KBM-7 (cell line): ENCODE data around the gene PPCDC.
"Not testable (repeated sequence)": the region's sequence is repeated elsewhere in the genome, so short reads cannot be mapped to it uniquely, and the experiment has no call there.

Source experiments
- DNase-seq: peaks from one replicate; pipeline ENCODE4 v3.0.0-alpha.2; 2015
- in situ Hi-C: fragments of 300-500 bp; cut with MboI; formaldehyde crosslinking; loops from 2 replicates; pipeline ENCODE4 v1.14.3; 2020; ENCODE audit warnings: low sequenced_read_pairs, low pct_unique_long_range_greater_than_20kb, mixed read lengths

The PPCDC gene

DNA sequence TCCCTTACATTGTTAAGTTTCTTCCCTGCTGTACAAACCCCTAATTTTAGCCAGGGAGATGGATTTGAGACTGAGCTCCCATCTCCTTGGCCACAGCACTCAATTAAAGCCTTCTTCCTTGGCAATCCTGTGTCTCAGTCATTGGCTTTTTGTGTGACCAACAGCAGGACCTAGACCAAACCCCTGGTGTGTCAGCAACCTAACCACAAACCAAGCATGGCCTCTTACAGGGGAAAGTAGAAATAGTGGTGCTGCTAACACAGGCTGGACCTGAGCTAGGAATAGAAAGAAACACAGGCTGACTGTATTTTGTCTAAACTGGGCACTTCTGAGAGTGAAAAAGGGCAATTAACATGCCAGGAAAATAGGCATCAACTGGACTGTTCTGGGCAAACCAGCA, 37.9 kb downstream of the PPCDC start:
- in situ Hi-C loops, result no loop called here
- DNase-seq, result peak; percentile 81

DNA sequence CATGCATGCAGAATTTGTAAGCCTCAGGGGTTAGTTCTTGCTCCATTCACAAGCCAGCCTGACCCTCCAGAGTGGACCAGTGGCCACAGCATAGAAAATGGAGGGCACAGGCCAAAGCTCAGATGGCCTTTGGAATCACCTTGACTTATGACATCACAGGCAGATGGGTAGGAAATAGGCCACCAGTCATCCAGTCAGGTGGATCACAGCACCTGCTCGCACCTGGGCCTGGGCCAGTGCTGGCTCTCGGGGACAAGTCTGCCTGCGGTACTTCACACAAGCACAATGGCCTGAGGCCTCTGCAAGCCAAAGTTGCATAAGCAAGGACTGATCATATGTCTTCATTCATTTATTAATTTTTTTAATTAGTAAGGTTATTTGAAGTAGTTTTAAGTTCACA, 39.3 kb downstream of the PPCDC start:
- in situ Hi-C loops, result no loop called here
- DNase-seq, result no peak

DNA sequence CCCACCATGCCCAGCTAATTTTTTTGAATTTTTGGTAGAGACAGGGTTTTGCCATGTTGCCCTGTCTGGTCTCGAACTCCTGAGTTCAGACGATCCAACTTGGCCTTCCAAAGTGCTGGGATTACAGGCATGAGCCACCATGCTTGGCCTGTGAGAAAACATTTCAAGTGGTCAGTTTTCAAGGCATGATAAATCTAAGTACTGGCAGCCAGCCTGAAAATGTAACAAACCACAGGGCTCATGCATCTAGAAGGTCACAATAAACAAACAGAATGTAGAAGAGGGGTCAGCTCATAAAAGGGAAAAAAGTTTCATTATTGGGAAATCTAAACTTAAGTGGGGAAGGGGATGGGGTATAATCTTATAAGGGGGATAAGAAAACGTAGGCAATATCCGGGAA, 39.9 kb downstream of the PPCDC start:
- DNase-seq, result no peak
- in situ Hi-C loops, result no loop called here

DNA sequence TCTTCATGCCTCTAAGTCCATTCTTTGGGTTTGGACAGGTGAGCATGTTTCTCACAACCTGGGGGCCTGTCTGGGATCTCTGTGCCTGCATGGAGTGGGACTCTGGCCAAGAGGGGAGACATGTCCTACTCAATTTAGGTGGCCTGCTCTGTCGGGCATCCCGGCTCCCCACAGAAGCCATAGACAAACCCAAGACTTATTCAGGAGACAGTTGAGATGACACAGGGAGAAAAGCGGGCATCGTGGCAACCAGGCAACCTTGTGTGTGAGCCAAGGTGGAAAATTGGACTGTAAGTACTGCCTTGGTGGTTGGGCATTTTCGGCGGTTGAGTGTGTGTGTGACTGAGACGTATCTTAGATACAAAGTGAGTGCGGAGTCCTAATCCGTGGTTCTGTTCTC, 40.5 kb downstream of the PPCDC start:
- in situ Hi-C loops, result no loop called here
- DNase-seq, result no peak

DNA sequence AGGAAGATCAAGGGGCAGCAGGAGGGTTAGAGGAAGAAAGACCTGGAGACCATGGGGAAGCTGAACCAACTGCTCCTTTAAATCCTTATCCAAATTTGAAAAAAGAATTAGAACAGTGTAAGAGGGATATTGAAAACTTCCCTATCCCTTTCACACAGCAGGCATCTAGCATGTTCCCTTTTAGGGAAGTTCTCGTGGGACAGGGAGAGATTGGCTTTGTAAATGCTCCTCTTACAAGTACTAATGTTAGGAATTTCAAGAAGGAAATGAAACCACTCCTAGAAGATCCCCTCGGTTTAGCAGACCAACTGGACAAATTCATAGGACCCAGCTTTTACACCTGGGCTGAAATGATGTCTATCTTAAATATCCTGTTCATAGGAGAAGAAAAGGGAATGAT, 41.5 kb downstream of the PPCDC start:
- in situ Hi-C loops, result no loop called here
- no peak for DNase-seq

DNA sequence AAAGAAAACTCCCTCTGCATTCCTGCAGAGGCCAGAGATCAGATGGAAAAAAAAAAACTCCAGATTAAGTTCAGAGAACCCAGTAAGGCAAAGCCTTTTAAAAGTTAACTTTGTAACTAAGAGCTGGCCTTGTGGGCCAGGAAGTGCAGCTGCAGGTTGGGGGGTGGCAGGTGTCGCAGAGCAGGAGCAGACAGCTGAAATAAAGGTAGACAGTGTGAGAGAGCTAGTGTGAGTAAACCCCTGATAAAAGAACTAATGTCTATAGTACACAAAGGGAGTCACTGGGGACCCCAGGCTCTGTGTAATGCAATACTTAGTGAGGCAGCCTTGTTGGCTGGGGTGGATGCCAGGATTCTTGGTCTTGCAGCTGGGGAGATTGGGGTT, 42.1 kb downstream of the PPCDC start:
- no peak for DNase-seq
- in situ Hi-C loops, result no loop called here

DNA sequence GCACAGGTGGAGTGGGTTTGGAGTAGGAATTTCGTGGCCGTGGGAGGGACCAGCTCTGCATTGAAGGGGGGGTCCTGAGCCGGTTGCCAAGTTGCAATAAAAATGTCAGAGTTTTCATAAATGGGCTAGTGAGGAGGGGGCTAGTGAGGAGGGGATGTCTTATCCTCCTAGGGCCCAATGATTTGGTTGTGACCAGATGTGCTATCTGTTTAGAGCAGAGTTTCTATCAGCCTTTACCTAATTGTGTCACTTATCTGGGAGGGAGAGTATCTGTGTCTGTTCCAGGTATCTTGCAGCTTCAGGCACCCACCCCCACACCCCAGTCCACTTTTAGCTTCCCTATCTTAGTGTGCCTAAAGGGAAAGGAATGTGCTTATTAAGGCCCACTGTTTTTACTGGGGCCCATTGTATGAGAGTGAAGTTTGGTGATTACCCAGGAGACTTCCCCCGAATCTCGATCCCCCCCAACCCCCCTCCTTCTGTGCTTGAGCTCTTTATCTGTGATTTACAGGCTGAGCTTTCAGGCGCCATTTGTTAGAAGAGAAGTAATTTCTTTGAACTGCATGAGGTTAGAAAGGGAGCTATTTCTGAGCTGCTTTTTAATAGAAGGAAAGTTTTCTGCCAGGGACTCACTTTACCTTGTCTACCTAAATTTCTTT, 42.6 kb downstream of the PPCDC start:
- DNase-seq, result peak; percentile 63
- in situ Hi-C loops, result no loop called here

DNA sequence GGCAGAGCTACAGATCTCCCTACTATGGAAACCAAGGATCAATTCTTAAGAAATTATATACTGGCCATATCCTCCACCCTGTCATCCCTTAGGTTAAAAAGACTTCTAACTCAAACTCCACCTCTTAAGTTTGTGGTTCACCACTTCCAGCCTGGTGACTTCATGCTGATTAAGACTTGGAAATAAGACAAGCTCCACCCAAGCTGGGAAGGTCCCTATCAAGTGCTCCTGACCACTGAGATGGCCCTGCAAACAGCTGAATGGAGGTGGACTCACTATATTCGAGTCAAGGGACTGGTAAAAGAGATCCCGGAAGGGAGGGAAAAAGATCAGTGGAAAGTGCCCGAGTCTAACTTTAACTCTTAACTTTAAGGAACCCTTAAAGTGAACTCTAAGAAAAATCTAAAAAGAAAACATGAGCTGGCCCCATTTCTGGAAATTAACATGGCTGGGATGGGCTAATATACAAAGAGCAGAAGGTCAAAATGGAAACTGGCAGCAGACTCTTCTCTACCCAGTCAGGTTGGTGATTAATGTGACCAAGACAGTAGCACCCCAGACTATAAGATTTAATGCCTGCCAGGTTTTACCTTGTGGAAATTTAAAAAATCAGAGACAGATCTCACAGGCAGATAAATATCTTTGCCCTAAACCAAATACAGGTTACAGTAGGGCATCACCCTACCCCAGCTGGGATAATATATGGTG, 43.9 kb downstream of the PPCDC start:
- in situ Hi-C loops, result no loop called here
- DNase-seq, result peak; percentile 71

DNA sequence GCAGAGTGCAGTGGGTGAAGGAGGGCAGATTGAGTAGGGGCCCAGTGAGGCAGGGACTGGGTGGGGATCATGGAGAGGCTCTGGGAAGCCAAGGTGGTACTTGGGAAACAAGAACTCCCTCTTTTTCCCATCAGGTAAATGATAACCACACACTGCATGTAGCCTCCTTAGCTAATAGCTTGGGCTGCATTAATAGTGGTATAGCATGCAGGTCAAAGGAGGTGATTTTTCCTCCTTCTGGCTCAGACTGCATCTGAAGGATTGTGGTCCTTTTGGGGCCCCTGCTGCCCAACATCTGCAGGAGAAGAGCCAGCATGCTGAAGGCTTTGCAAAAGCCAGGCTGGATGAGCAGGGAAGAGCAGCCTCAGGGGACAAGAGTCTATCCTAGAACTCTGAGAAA, 45.4 kb downstream of the PPCDC start:
- DNase-seq, result no peak
- in situ Hi-C loops, result no loop called here

DNA sequence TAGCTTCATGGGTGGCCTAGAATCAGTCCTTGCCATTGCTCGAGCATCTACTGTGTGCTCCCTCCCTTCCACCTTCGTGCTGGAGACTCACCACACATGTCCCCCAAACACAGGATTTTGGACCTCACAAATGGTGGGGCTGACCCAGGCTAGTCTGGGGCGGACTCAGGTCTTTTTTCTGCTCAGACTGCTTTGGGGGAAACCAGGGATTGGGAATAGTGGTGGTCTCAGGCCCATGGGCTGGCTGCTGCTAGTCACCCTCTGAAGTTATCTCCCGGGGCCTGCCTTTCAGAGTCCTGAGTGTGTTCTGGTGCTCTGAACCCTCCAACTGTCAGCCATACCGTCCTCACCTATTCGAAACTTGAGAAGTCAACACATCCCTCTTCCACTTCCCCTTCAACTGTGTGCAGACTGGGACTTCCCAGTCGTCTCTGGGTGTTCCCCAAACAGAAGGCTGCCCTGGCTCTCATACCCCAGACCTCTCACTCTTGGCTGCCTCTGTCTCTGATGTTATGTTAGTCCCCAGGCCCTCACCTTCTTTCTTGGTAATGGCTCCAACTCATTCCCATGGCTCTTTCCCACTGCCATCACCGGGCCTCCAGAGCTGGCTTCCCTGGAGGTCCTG, 46.0 kb downstream of the PPCDC start:
- peak; percentile 65 for DNase-seq
- in situ Hi-C loops, result no loop called here

DNA sequence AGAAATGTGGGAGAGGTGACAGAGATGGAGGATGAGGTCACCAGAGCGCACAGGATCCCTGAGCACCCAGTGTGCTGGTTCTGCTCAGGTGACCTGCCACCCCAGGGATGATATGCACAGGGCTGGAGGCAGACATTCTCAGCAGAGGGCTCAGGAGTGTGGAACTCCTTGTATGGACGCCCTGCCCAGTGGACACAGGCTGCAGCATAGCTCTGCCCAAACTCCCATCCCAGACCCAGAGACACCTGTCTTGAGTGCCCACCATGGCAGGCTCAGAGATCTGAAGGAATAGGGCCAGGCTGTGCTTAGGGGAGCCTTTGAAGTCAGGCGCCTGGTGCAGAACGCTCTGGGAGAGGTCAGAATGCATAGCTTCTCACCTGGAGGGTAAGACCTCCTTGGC, 47.3 kb downstream of the PPCDC start:
- in situ Hi-C loops, result no loop called here

DNA sequence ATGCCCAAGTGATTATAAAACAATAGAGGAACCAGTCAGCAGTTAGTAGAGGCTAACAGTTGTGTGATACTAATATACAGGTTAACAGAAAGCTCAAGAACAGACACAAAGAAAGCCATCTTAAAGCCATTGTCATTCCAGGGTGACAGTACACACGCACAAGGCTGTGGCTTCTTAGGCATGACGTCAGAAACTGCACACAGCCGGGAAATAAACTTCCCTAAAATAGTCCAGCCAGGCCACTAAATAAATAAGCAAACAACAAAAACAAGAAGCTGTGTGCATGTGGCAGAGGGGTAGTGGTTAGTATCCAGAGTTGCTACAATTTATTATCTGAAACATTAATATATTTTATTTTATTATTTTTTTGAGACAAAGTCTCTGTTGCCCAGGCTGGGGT, 49.8 kb downstream of the PPCDC start:
- in situ Hi-C loops, result no loop called here
- peak; percentile 80 for DNase-seq

More for the DNA sequence above, 47.3 kb downstream of the PPCDC start:
- no peak for DNase-seq

DNA sequence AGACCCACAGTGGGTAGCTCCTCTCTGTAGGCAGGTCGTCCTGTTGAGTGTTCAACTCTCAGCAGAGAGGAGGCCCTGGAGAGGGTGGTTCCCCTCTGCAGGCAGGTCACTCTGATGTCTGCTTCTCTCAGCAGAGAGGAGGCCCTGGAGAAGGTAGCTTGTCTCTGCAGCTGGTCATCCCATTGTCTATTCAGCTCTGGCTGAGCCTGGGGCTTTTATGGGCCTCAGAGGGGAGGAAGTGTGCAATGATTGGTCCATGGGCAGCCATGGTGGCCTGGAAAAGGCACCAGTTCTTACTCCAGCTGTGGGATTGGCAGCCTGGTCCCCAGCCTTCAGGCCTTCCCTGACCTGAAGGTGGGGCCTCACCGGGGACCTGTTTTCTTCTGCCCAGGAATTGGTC, 52.9 kb downstream of the PPCDC start:
- in situ Hi-C loops, result no loop called here
- no peak for DNase-seq

DNA sequence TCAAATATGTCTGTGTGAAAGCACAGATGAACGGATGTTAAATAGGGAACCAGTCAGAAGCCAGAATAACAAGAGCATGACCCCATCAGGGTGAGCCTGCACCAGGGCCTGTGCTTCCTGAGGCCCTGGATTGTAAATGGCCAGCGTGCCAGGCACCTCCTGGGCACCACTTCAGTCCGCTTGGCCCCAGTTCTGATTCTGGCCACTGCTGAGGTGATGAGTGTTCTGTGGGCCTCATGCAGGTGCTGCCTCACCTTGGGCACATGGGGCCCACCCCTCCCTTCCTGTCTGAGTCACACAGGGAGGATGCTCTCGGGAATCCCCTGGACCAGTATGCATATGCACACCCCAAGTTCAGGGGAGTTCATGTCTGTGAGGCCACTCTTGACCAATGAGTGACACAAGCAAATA, 54.2 kb downstream of the PPCDC start:
- in situ Hi-C loops, result not testable (repeated sequence)

DNA sequence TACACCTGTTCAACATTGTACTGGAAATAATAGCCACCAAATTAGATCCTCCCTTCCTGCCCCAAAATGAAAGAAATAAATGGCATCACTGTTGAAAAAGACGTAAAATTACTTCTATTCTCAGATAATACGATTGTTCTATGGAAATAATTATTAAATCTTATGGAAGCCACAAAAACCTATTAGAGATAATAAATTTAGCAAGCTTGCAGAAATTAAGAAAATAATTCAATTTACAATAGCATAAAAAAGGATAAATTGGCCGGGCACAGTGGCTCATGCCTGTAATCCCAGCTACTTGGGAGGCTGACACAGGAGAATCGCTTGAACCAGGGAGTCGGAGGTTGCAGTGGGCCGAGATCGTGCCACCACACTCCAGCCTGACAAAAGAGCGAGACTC, 57.8 kb downstream of the PPCDC start:
- DNase-seq, result no peak
- in situ Hi-C loops, result no loop called here

More for the DNA sequence above, 54.2 kb downstream of the PPCDC start:
- DNase-seq, result not testable (repeated sequence)

DNA sequence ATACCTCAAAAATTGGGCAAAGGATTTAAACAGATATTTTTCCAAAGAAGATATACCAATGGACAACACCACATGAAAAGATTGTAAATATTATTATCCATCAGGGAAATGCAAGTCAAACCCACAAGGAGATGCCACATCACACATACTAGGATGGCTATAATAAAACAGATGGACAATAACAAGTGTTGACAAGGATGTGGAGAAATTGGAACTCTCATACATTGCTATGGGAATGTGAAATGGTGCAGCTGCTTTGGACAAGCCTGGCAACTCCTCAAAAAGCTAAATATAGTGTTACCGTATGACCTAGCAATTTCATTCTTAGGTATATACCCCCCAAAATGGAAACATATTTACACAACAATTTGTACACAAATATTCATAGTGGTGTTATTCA, 59.3 kb downstream of the PPCDC start:
- in situ Hi-C loops, result no loop called here
- no peak for DNase-seq

DNA sequence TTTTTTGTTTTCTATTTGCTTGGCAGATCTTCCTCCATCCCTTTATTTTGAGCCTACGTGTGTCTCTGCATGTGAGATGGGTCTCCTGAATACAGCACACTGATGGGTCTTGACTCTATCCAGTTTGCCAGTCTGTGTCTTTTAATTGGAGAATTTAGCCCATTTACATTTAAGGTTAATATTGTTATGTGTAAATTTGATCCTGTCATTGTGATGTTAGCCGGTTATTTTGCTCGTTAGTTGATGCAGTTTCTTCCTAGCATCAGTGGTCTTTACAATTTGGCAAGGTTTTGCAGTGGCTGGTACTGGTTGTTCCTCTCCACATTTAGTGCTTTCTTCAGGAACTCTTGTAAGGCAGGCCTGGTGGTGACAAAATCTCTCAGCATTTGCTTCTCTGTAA, 62.3 kb downstream of the PPCDC start:
- DNase-seq, in situ Hi-C loops: not testable (repeated sequence)

DNA sequence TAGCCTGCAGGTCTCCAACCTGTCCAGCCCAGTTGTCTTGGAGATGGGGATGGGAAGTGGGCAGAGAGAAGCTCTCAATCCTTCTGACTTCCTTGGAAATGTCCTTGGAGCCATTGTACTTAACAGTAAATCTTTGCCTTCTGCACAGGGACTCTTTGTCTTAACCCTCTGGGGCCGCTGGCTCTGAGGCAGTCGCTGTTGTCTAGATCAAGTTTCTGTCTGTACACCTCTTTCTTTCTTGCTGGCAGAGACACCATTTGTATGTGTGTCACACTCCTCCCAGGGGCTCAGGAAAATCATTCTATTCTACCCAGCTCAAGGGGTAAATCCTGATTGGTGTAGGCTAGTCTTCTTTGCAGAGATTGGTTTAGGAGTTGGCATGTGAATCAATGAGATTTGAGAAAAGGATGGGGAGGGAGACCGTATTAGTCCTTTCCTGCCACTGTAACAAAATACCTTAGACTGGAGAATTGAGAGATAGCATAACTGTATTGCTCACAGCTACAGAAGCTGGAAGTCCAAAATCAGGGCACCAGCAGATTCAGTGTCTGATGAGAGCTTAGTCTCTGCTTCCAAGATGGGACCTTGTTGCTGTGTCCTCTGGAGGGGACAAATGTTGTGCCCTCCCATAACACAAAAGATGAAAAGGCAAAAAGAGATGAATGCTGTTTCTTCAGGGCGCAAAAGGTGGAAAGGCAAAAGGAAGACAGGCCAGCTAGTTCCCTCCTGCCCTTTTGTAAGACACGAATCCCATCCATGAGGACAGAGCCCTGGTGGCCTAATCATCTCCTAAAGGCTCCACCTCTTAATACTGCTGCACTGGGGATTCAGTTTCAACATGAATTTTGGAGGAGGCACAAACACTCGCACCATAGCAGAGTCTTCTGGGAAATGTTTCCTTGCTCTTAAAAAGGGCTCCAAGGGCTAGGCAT, 66.3 kb downstream of the PPCDC start:
- no peak for DNase-seq
- in situ Hi-C loops, result no loop called here

DNA sequence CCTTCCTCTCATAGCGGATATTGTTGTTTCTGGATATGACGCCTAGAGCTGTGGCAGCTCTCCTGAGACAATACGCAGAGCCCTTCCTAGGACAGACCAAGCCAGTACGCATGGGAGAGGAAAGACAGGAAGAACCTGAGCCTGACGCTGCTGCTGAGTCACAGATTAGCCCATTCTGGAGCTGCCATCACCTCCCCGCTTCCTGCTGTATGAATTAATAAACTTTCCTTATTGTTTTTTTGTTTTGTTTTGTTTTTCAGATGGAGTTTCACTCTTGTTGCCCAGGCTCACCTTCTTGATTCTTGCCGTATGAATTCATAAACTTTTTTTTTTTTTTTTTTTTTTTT, 67.0 kb downstream of the PPCDC start:
- DNase-seq, result peak; percentile 53

DNA sequence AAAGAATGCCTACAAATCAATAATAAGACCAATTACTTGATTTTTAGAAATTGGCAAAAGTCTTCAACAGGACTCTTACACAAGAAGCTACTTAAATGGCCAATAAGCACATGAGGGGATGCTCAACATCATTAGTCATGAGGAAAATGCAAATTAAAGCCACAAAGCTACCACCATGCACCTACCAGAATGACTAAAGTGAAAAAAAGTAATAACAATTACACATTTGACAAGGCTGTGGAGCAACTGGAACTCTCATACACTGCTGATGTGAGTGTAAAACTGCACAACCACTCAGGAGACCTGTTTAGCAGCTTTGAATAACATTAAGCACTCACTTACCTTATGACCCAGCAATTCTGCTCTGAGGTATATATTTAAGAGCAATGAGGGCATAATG, 68.4 kb downstream of the PPCDC start:
- DNase-seq, result no peak
- in situ Hi-C loops, result no loop called here

More for the DNA sequence above, 67.0 kb downstream of the PPCDC start:
- in situ Hi-C loops, result no loop called here
